GM21786 (cell line): Measurements from ENCODE around the gene SRRD.

Experiments
- ATAC-seq: cut with Tn5 transposase; IDR thresholded peaks from one replicate; pipeline ENCODE4 v1.9.1; 2021; ENCODE audit not compliant: unreplicated experiment

SRRD gene

DNA sequence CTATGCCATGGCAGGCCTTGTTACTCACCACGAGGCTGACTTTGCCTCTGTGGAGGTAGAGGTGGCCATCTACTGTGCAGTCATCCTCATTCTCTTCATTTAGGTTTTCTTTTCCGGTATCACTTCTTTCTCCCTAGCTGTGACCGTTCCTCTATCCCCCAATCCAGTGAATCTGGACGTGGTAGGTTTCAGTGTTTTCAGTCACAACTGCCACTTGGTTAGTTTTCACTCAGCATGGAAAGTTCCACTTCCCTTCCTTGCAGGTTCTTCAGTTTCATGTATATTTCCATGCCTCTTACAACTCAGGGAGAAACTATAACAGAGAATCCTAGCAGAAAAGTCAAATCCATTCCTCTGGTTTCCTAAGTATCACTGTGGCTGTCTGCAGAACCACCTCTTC is 2.0 kb upstream of the SRRD start:
- no peak for ATAC-seq

DNA sequence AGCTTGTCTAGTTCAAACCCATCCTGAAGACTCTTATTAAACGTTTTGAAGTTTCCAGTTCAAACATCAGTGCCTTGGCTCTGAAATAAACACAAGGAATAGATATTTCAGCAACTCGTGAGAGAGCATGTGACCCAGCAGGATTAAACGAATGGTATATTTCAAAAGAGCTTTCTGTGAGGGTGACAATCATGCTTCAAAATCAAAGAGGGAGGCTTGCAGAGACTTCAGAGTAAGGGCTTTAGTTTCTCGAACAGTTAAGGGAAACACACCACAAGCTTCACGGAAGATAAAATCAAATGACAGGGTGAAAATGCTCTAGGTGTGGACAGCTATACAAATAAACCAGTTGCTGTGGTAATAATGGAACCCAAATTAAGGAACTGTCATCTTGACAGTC is 1.5 kb upstream of the SRRD start:
- ATAC-seq = no peak

GRCh38 chr22:26483043-26483438 is 636 bp upstream of the SRRD start:
- ATAC-seq = no peak

DNA sequence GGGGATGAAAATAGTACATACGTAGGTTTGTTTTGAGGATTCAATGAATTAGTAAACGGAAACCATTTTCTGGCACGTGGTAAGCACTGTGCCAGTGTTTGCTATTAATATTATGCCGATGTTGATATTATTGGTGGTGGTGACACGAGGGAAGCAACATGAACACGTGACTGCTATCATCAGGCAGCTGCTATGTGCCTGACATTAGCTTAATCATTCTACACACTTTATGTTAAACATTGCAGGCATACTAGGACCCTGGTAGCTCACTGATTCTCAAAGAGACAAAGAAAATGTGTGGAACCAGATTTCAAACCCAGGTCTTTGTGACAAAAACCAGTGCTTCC is 656 bp downstream of the SRRD start:
- no peak for ATAC-seq

DNA sequence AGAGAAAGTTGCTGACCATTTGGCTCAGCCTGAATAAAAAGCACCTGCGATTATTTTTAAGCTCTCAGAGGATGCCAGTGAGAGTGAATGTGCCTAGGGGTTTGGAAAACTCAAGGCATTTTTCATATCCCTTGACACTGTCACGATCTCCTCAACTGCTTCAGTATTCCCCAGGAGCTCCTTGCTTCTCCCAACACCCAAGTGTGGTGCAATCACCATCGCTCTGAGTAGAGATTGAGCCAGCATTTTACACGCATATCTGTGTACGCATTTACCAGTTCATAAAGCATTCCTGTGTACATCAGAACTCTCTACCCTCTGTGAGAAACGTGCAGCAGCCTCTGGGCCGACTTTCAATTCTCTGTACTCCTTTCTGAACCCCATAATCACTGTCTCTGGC is 1.3 kb downstream of the SRRD start:
- ATAC-seq = no peak

DNA sequence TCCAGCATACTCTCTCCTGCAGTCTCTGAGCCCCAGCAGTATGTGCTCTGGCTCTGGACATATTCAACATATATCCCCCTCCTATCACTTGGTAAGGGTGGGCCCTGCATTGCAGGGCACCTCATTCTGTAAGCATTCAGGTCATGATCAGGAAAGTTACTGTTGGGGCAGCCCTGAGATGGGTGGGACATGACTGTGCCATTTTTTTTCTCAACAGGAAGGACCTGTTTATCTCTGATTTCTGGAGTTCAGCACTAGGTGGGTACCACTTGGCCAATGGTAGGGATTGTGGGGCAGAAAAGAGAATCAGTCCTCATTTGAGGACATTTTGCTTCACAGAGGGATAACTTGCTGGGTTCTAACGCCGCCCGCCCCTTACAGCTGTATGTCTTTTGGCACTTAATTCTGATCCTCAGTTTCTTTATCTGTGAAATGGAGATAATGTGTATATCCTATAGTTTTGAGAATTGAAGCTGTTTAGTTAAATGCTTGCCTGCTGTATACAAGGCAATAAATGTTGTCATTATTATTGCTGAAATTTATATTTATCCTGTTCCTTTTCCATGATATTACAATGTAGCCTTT is 2.2 kb downstream of the SRRD start:
- ATAC-seq = no peak

DNA sequence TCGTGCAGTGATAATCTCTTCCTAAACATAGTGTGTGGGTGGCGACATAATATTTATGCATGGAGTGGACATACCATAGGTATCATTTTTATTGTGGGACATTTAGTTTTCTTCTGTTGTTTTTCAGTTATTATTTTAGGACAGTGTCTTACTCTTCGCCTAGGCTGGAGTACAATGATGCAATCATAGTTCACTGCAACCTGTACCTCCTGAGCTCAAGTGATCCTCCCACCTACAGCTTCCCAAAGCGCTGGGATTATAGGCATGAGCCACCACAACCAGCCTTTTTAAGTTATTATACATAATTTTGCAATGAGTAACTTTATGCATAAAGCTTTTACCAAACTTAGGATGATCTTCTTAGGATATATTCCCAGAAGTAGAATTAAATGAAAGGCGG is 2.7 kb downstream of the SRRD start:
- ATAC-seq = no peak

GRCh38 chr22:26487996-26488395 is 4.3 kb downstream of the SRRD start:
- no peak for ATAC-seq

DNA sequence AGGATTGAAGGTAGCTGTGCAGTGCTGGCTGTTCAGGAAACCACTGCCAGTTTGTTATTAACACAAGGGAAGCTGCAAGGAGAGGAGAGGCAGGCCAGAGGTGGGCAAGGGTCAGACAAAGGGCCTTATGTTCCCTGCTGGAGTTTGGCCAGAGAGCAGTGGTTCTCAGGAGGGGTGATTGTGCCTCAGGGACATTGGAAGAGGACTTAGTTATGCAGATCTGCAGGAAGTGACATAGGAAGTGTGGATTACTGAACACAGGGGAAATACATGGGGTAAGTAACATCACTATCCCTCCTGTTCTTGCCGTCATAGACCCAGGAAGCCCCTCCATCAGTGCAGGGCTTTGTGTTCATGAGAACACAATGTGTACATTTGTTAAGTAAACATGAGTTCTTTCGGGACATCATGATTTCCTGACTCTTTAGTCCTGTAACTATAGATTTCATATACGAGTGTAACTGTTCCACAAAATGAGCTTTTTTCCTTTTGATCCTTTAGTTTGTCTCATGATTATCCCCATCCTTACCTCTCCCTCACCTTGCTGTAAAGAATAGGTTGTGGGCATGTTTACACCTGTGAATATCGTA is 5.9 kb downstream of the SRRD start:
- no peak for ATAC-seq

- ATAC-seq = no peak
Measured at GRCh38 chr22:26492220-26492619, 8.5 kb downstream of the SRRD start.

DNA sequence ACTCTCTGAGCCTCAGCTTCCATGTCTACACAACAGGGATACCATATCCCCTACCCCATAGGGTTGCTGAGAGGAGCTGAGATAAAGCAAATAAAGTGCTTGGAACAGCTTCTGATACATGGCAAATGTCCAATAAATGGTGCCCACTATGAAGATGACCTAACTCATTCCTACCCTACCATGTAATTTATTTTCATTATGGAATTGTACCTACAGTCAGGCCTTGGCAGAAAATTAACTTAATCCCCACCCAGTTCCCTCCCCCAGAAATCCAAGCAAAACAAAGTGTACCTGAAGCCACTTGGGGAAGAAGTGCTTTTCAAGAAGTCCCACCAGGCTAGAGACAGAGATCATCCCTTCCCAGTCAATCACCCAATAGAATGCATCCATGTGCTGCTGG is 10.8 kb downstream of the SRRD start:
- no peak for ATAC-seq

- no peak for ATAC-seq
Measured at GRCh38 chr22:26496456-26496855, 12.8 kb downstream of the SRRD start.

DNA sequence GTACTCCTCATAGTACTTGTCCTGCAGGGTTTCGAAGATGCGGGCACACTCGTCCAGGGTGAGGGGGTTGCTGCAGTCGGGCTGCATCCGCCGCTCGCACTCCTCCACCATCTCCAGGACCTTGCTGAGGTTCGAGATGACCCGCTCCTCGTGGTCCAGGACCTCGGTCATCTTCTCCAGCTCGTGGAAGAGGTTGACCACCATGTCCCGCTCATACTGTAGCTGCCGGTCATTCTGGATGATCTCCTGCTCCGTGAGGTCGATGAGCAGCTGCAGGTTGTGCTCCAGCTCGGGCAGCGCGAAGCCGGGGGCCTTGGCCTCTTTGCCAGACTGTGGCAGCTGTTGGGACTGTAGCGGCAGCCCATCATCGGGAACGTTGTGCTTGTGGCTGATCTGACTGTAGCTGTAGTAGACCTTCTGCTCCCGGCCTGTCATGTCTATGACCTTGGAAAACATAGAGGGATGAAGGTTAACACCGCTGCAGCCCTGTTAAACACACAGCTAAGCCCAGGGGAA is 15.6 kb downstream of the SRRD start:
- no peak for ATAC-seq

GRCh38 chr22:26501996-26502395 is 18.3 kb downstream of the SRRD start:
- no peak for ATAC-seq

- ATAC-seq = no peak
Measured at GRCh38 chr22:26502688-26503561, 19.2 kb downstream of the SRRD start.

- ATAC-seq = no peak
Measured at GRCh38 chr22:26503758-26504157, 20.1 kb downstream of the SRRD start.

GRCh38 chr22:26508148-26508547 is 24.5 kb downstream of the SRRD start:
- ATAC-seq = no peak

- peak; percentile 83 for ATAC-seq
Measured at GRCh38 chr22:26512149-26512793, 28.6 kb downstream of the SRRD start, which contains the start of gene TFIP11. Gene TFIP11 (minus strand): TSS chr22:26512473. CDS start chr22:26510272, 2,201 bp downstream.

DNA sequence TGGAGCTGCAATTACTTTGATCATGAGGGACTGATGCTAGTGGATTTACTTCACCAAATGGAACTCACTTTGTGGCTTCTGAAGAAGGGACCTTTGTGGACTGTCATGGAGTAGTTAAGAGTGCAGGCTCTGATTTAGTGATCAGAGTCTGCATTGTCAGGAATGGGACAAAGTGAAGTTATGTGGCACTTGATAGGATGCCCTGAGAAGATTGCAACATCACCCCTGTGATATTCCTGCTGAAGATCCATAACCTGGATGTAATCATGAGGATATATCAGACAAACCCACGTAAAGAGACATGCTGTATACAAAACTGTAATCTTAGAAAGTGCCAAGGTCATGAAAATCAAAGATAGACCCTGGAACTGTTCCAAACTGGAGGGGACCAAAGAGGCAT is 30.2 kb downstream of the SRRD start:
- ATAC-seq = no peak

GRCh38 chr22:26514419-26515161 is 30.9 kb downstream of the SRRD start:
- ATAC-seq = no peak

GRCh38 chr22:26515931-26516330 is 32.3 kb downstream of the SRRD start:
- no peak for ATAC-seq
